Stomach (tissue), 4 donors: ENCODE results near the gene GPC6.

ENCODE experiments used
- CTCF ChIP-seq, 7 experiments: fragments of 450-650 bp in 4 of 7; fragments of 200-600 bp in 3 of 7; sonication (generic) in 3 of 7; IDR thresholded peaks; one replicate each; pipeline ENCODE4 v1.5.1; 2016 to 2019; ENCODE audit warnings: antibody characterized with exemption in 7 of 7, control low read depth in 2 of 7, mild to moderate bottlenecking in 1 of 7
- EP300 ChIP-seq: sonication (generic); formaldehyde crosslinking; IDR thresholded peaks from one replicate; pipeline ENCODE4 v1.6.1; 2017; ENCODE audit warnings: antibody characterized with exemption
- POLR2A ChIP-seq, 4 donors: fragments of 450-650 bp; IDR thresholded peaks; one replicate each; pipeline ENCODE4 v1.6.1; 2016; ENCODE audit warnings: antibody characterized with exemption in 4 of 4, control low read depth in 2 of 4, mild to moderate bottlenecking in 1 of 4, moderate library complexity in 1 of 4
- POLR2AphosphoS5 ChIP-seq, 3 donors: sonication (generic); formaldehyde crosslinking; IDR thresholded peaks; one replicate each; pipeline ENCODE4 v1.6.1; 2016; ENCODE audit warnings: antibody characterized with exemption in 3 of 3

GRCh38 chr13:93225610-93226009, 997 bp upstream of the GPC6 start:
- TF ChIP-seq POLR2AphosphoS5 (IDR thresholded peaks at IDR 0.05): no peak
- no peak for TF ChIP-seq POLR2A (IDR thresholded peaks at IDR 0.05)
- no peak for TF ChIP-seq EP300
- no peak for TF ChIP-seq CTCF (IDR thresholded peaks at IDR 0.05)
